HepG2 (cell line): Measurements from ENCODE around the gene PSMC3IP. TPM values are rescaled to one million over a fixed set of nuclear protein-coding genes. Genes with fewer than 3 reads are reported as not detected.
A peak's percentile ranks its signal among the peaks of the same experiment; 100 is the strongest.

Source experiments
- ATAD3A ChIP-seq: sonication (generic); formaldehyde crosslinking; IDR thresholded peaks from 2 replicates; pipeline ENCODE4 v1.4.0; 2020; ENCODE audit warnings: missing genetic modification reagents
- MTA1 ChIP-seq: sonication (generic); formaldehyde crosslinking; IDR thresholded peaks from 2 replicates; pipeline ENCODE4 v1.4.0; 2020; ENCODE audit warnings: missing genetic modification reagents, mild to moderate bottlenecking, borderline replicate concordance
- RNF219 ChIP-seq: sonication (generic); formaldehyde crosslinking; IDR thresholded peaks from 2 replicates; pipeline ENCODE4 v1.5.0; 2020; ENCODE audit warnings: mild to moderate bottlenecking, missing genetic modification reagents
- STAG1 ChIP-seq: sonication (generic); formaldehyde crosslinking; IDR thresholded peaks from 2 replicates; pipeline ENCODE4 v1.4.0; 2020; ENCODE audit warnings: missing genetic modification reagents
- TAF15 ChIP-seq: fragments of 200-400 bp; formaldehyde crosslinking; IDR thresholded peaks from one replicate; pipeline ENCODE4 v1.6.1; 2018; ENCODE audit warnings: mild to moderate bottlenecking, low read depth, low read length; ENCODE audit not compliant: poor library complexity, severe bottlenecking
- ZBTB8A ChIP-seq: sonication (generic); formaldehyde crosslinking; IDR thresholded peaks from 2 replicates; pipeline ENCODE4 v1.4.0; 2020; ENCODE audit warnings: mild to moderate bottlenecking, low read depth, missing genetic modification reagents, borderline replicate concordance
- ZFAT ChIP-seq: sonication (generic); formaldehyde crosslinking; conservative IDR thresholded peaks from 2 replicates; pipeline ENCODE4 v1.8.1; 2023; ENCODE audit warnings: missing genetic modification reagents, inconsistent platforms
- ZNF34 ChIP-seq: sonication (generic); formaldehyde crosslinking; IDR thresholded peaks from 2 replicates; pipeline ENCODE4 v1.4.0; 2020; ENCODE audit warnings: mild to moderate bottlenecking, missing genetic modification reagents, borderline replicate concordance
- ZNF550 ChIP-seq: sonication (generic); formaldehyde crosslinking; IDR thresholded peaks from 2 replicates; pipeline ENCODE4 v1.4.0; 2020; ENCODE audit warnings: mild to moderate bottlenecking, missing genetic modification reagents, borderline replicate concordance
- ZNF558 ChIP-seq: sonication (generic); formaldehyde crosslinking; IDR thresholded peaks from 2 replicates; pipeline ENCODE4 v1.9.0; 2022; ENCODE audit warnings: mild to moderate bottlenecking, missing genetic modification reagents, borderline replicate concordance
- ZNF589 ChIP-seq: sonication (generic); formaldehyde crosslinking; conservative IDR thresholded peaks from 2 replicates; pipeline ENCODE4 v1.8.0; 2022; ENCODE audit warnings: mild to moderate bottlenecking, moderate library complexity, missing genetic modification reagents
- ZNF703 ChIP-seq: sonication (generic); formaldehyde crosslinking; IDR thresholded peaks from 2 replicates; pipeline ENCODE4 v1.5.1; 2020; ENCODE audit warnings: missing genetic modification reagents, mild to moderate bottlenecking, moderate library complexity, borderline replicate concordance
- polyA plus RNA-seq, 8 experiments: library from polyadenylated mRNA; depleted of rRNA in 3 of 8; stranded (reverse) in 7 of 8; unstranded in 1 of 8; fragments of >200 nt; fragmentation: Illumina TruSeq in 4 of 8; extraction: Trizol in 4 of 8; gene quantifications; 2 replicates each; pipeline versions ENCODE4 v1.2.1 to v1.2.3, GENCODE V29; 2011 to 2016; ENCODE audit warnings: low read depth in 4 of 8, missing spikeins in 1 of 8, mixed read lengths in 1 of 8; ENCODE audit not compliant: insufficient read depth in 1 of 8
- total RNA-seq, 5 experiments: library from RNA; depleted of rRNA; stranded (reverse); fragments of >200 nt; fragmentation: Illumina TruSeq; extraction: Trizol; gene quantifications; 2 replicates each; pipeline ENCODE4 v1.2.3, GENCODE V29; 2016; ENCODE audit warnings: low read depth in 1 of 5
- TF ChIP-seq, protein P1 (sequence below): sonication (generic); formaldehyde crosslinking; IDR thresholded peaks from 2 replicates; pipeline ENCODE4 v1.9.0; 2021; ENCODE audit warnings: missing genetic modification reagents, mild to moderate bottlenecking, borderline replicate concordance
- TF ChIP-seq, protein P2 (sequence below), 2 experiments: IDR thresholded peaks; 2 replicates each; pipeline ENCODE4 v1.6.1; 2011 to 2012; ENCODE audit warnings: low read length in 2 of 2, borderline replicate concordance in 1 of 2, low read depth in 1 of 2, mild to moderate bottlenecking in 1 of 2, moderate library complexity in 1 of 2
- TF ChIP-seq, protein P3 (sequence below): sonication (generic); formaldehyde crosslinking; IDR thresholded peaks from 2 replicates; pipeline ENCODE4 v1.5.0; 2020; ENCODE audit warnings: missing genetic modification reagents
- TF ChIP-seq, protein P4 (sequence below): sonication (generic); formaldehyde crosslinking; conservative IDR thresholded peaks from 2 replicates; pipeline ENCODE4 v1.4.0; 2020; ENCODE audit warnings: missing genetic modification reagents

PSMC3IP gene
- total and polyA plus RNA-seq, 2 of the 13 experiments (the other 11 are each of a cell fraction or from before 2014, with no cell fraction given), result 6.5 to 22.4 TPM

GRCh38 chr17:42554250-42555121 lies 23.0 kb downstream of the PSMC3IP start (continued):
- TF ChIP-seq RNF219 (no peak), ZNF558 (CRISPR knock-in tag) (peak; percentile 89; the same call in 1 of the 2 replicates), ZNF589 (peak; percentile 87; the same call in 1 of the 2 replicates), ZNF703 (no peak), ATAD3A (no peak; the same call in 1 of the 2 replicates), TAF15 (peak; percentile 93), ZFAT (no peak), STAG1 (CRISPR knock-in tag) (no peak), ZNF34 (CRISPR knock-in tag) (no peak; the same call in 1 of the 2 replicates), ZBTB8A (CRISPR knock-in tag) (no peak), ZNF550 (CRISPR knock-in tag) (peak; percentile 94; the same call in 1 of the 2 replicates), MTA1 (CRISPR knock-in tag) (peak; percentile 95)
- TF ChIP-seq, protein P1, sequence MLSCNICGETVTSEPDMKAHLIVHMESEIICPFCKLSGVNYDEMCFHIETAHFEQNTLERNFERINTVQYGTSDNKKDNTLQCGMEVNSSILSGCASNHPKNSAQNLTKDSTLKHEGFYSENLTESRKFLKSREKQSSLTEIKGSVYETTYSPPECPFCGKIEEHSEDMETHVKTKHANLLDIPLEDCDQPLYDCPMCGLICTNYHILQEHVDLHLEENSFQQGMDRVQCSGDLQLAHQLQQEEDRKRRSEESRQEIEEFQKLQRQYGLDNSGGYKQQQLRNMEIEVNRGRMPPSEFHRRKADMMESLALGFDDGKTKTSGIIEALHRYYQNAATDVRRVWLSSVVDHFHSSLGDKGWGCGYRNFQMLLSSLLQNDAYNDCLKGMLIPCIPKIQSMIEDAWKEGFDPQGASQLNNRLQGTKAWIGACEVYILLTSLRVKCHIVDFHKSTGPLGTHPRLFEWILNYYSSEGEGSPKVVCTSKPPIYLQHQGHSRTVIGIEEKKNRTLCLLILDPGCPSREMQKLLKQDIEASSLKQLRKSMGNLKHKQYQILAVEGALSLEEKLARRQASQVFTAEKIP (CRISPR knock-in tag), result no peak
- TF ChIP-seq, protein P2, sequence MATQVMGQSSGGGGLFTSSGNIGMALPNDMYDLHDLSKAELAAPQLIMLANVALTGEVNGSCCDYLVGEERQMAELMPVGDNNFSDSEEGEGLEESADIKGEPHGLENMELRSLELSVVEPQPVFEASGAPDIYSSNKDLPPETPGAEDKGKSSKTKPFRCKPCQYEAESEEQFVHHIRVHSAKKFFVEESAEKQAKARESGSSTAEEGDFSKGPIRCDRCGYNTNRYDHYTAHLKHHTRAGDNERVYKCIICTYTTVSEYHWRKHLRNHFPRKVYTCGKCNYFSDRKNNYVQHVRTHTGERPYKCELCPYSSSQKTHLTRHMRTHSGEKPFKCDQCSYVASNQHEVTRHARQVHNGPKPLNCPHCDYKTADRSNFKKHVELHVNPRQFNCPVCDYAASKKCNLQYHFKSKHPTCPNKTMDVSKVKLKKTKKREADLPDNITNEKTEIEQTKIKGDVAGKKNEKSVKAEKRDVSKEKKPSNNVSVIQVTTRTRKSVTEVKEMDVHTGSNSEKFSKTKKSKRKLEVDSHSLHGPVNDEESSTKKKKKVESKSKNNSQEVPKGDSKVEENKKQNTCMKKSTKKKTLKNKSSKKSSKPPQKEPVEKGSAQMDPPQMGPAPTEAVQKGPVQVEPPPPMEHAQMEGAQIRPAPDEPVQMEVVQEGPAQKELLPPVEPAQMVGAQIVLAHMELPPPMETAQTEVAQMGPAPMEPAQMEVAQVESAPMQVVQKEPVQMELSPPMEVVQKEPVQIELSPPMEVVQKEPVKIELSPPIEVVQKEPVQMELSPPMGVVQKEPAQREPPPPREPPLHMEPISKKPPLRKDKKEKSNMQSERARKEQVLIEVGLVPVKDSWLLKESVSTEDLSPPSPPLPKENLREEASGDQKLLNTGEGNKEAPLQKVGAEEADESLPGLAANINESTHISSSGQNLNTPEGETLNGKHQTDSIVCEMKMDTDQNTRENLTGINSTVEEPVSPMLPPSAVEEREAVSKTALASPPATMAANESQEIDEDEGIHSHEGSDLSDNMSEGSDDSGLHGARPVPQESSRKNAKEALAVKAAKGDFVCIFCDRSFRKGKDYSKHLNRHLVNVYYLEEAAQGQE (IDR thresholded peaks at IDR 0.05; ENCODE audit: borderline replicate concordance in 1 of 2, low read depth in 1 of 2, low read length in 2 of 2), result no peak; a peak in 1 of 4 replicates
- TF ChIP-seq, protein P3, sequence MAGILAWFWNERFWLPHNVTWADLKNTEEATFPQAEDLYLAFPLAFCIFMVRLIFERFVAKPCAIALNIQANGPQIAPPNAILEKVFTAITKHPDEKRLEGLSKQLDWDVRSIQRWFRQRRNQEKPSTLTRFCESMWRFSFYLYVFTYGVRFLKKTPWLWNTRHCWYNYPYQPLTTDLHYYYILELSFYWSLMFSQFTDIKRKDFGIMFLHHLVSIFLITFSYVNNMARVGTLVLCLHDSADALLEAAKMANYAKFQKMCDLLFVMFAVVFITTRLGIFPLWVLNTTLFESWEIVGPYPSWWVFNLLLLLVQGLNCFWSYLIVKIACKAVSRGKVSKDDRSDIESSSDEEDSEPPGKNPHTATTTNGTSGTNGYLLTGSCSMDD (CRISPR knock-in tag), result no peak
- TF ChIP-seq, protein P4, sequence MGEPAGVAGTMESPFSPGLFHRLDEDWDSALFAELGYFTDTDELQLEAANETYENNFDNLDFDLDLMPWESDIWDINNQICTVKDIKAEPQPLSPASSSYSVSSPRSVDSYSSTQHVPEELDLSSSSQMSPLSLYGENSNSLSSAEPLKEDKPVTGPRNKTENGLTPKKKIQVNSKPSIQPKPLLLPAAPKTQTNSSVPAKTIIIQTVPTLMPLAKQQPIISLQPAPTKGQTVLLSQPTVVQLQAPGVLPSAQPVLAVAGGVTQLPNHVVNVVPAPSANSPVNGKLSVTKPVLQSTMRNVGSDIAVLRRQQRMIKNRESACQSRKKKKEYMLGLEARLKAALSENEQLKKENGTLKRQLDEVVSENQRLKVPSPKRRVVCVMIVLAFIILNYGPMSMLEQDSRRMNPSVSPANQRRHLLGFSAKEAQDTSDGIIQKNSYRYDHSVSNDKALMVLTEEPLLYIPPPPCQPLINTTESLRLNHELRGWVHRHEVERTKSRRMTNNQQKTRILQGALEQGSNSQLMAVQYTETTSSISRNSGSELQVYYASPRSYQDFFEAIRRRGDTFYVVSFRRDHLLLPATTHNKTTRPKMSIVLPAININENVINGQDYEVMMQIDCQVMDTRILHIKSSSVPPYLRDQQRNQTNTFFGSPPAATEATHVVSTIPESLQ, result no peak
